Camera-type eye (tissue), 1 donor: ENCODE results near the gene POTEB3. TPM values are rescaled to one million over a fixed set of nuclear protein-coding genes. Genes with fewer than 3 reads are reported as not detected.

Experiments used
- total RNA-seq: library from RNA; depleted of rRNA; stranded (reverse); fragments of >200 nt; gene quantifications from one replicate; pipeline ENCODE4 v1.2.3, GENCODE V29; 2014

Gene POTEB3
- not detected for total RNA-seq

GRCh38 chr15:21440399-21440798 is at the start of gene POTEB3:
Gene POTEB3 (minus strand): TSS chr15:21440499. CDS start chr15:21440011, 488 bp downstream.

